ENCODE data around the gene ZSWIM3.

DNA sequence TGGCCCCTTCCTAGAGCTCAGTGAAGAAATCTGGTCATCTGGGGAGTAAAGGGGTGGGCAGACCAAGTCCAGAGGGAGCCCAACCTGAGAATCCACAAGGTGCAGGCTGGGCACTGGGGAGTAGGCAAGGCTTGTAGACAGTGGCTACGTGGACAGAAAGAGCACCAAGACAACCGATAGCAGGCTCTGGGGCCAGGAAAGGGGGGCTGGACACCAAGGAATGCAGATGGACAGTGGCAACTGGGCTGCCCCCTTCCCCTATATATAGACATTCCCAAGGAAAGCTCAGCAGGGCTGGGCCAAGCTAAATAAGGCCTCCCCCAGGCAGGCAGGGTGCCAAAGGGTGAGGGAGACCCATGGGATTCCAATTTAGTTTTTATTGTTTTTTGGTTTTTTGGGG is 28.8 kb upstream of the ZSWIM3 start:
- TF ChIP-seq, protein P1, sequence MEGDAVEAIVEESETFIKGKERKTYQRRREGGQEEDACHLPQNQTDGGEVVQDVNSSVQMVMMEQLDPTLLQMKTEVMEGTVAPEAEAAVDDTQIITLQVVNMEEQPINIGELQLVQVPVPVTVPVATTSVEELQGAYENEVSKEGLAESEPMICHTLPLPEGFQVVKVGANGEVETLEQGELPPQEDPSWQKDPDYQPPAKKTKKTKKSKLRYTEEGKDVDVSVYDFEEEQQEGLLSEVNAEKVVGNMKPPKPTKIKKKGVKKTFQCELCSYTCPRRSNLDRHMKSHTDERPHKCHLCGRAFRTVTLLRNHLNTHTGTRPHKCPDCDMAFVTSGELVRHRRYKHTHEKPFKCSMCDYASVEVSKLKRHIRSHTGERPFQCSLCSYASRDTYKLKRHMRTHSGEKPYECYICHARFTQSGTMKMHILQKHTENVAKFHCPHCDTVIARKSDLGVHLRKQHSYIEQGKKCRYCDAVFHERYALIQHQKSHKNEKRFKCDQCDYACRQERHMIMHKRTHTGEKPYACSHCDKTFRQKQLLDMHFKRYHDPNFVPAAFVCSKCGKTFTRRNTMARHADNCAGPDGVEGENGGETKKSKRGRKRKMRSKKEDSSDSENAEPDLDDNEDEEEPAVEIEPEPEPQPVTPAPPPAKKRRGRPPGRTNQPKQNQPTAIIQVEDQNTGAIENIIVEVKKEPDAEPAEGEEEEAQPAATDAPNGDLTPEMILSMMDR (IDR thresholded peaks at IDR 0.05 in 4 of 5, conservative IDR thresholded peaks at IDR 0.05 in 1 of 5): no peak
- peak in 1 of 2 donors; percentile 60 for TF ChIP-seq POLR2A (IDR thresholded peaks at IDR 0.05)

Data from gastrocnemius medialis (tissue), 4 donors.